Thyroid gland (tissue), 4 donors: ENCODE results near the gene HCST.

Experiments
- POLR2A ChIP-seq, 2 donors: fragments of 450-650 bp; IDR thresholded peaks; one replicate each; pipeline ENCODE4 v1.6.1; 2017; ENCODE audit warnings: antibody characterized with exemption in 2 of 2, mild to moderate bottlenecking in 2 of 2, moderate library complexity in 1 of 2
- TF ChIP-seq, protein P1 (sequence below), 6 experiments: fragments of 200-600 bp in 3 of 6; fragments of 450-650 bp in 3 of 6; sonication (generic) in 3 of 6; IDR thresholded peaks; one replicate each; pipeline ENCODE4 v1.5.1; 2016 to 2019; ENCODE audit warnings: antibody characterized with exemption in 6 of 6, mild to moderate bottlenecking in 2 of 6, inconsistent platforms in 1 of 6, moderate library complexity in 1 of 6

DNA sequence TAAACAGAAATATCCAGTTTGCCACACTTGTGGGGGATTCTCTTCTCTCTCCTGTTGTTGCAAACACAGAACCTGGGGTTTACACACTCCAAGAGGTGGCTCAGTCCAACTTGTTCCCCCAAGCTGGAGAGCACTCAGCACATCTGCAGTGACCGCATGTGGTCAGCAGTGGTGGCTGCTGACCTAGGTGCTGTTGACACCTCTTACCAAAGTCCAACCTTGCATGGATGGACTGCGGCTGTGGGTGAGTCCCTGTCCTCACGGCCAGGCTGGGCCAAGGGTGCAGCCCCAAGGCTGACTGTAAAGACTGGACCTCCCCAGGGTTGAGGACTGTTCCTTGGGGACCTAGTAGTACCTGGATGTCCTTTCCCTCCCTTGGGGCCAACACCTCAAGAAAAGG, 39.9 kb downstream of the HCST start:
- TF ChIP-seq POLR2A (IDR thresholded peaks at IDR 0.05), result no peak
- TF ChIP-seq, protein P1, sequence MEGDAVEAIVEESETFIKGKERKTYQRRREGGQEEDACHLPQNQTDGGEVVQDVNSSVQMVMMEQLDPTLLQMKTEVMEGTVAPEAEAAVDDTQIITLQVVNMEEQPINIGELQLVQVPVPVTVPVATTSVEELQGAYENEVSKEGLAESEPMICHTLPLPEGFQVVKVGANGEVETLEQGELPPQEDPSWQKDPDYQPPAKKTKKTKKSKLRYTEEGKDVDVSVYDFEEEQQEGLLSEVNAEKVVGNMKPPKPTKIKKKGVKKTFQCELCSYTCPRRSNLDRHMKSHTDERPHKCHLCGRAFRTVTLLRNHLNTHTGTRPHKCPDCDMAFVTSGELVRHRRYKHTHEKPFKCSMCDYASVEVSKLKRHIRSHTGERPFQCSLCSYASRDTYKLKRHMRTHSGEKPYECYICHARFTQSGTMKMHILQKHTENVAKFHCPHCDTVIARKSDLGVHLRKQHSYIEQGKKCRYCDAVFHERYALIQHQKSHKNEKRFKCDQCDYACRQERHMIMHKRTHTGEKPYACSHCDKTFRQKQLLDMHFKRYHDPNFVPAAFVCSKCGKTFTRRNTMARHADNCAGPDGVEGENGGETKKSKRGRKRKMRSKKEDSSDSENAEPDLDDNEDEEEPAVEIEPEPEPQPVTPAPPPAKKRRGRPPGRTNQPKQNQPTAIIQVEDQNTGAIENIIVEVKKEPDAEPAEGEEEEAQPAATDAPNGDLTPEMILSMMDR (IDR thresholded peaks at IDR 0.05), result no peak
